A673 (cell line): ENCODE data around the gene ATP8A1.

Experiments
- CTCF ChIP-seq: fragments of 300-800, 200-600 bp; sonication (generic); conservative IDR thresholded peaks from 2 replicates; pipeline ENCODE4 v1.5.1; 2017; ENCODE audit warnings: low read depth, mild to moderate bottlenecking, antibody characterized with exemption, low read length, moderate library complexity, mixed read lengths
- EZH2 ChIP-seq: fragments of 200-600 bp; sonication (generic); IDR thresholded peaks from 2 replicates; pipeline ENCODE4 v1.6.1; 2017; ENCODE audit warnings: borderline replicate concordance, low read depth, mild to moderate bottlenecking, mixed read lengths, antibody characterized with exemption, low read length; ENCODE audit not compliant: poor library complexity, severe bottlenecking

DNA sequence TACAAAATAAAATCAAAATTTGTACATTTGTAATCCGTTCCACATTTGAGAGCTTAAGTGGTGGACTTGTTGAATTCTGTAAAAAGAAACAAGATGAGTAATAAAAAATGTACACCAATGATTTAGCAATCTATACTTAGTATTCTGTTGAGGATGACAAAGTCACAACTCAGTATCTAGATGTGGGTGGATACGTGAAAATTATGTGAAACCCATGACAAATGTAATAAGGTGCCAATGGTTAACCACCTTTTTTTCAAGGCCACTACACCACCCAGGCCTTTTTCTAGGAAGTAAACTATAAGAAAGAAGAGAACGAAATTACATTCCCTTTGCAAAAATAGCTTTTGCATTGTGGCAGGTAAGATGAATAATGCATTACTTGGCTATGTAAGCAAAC, 77.0 kb downstream of the ATP8A1 start:
- TF ChIP-seq EZH2 (no peak), CTCF (no peak)
